ENCODE data around the gene PARD6B. TPM values are rescaled to one million over a fixed set of nuclear protein-coding genes. Genes with fewer than 3 reads are reported as not detected.
"Not testable (repeated sequence)": the region's sequence is repeated elsewhere in the genome, so short reads cannot be mapped to it uniquely, and the experiment has no call there.

Gene PARD6B
- total RNA-seq, 3 donors from 2014 or later = 1.4 to 30.6 (median 13.4) TPM

DNA sequence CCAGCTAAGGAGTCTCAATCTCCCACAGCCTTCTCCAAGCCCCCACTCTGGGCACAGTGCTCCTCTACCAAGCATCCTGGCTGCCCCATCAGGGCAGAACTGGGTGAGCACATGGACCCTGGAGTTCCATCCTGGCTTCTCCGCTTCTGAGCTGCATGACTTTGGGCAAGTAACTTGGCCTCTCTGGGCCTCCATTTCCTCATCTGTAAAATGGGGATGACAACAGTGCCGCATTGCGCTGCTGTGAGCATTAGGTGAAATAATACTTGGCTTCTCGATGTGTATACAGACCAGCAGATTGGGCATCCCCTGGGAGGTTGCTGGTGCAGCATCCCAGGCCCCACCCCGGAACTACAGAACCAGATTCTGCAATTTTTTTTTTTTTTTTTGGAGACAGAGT, 31.7 kb upstream of the PARD6B start:
- Histone ChIP-seq H3K27ac (no peak overlapping the region), H3K27me3 (no peaks in the 10 kb centered on the region), H3K9me3 (no peaks in the 10 kb centered on the region), H3K36me3 (no peaks in the 10 kb centered on the region), H3K4me1 (no peaks in the 10 kb centered on the region), H3K4me3 (no peak overlapping the region)
- DNase-seq (ENCODE audit: low spot score in 2 of 2) = no peak
- TF ChIP-seq POLR2A (IDR thresholded peaks at IDR 0.05) (no peak), POLR2AphosphoS5 (IDR thresholded peaks at IDR 0.05) (no peak)
- TF ChIP-seq, protein P1, sequence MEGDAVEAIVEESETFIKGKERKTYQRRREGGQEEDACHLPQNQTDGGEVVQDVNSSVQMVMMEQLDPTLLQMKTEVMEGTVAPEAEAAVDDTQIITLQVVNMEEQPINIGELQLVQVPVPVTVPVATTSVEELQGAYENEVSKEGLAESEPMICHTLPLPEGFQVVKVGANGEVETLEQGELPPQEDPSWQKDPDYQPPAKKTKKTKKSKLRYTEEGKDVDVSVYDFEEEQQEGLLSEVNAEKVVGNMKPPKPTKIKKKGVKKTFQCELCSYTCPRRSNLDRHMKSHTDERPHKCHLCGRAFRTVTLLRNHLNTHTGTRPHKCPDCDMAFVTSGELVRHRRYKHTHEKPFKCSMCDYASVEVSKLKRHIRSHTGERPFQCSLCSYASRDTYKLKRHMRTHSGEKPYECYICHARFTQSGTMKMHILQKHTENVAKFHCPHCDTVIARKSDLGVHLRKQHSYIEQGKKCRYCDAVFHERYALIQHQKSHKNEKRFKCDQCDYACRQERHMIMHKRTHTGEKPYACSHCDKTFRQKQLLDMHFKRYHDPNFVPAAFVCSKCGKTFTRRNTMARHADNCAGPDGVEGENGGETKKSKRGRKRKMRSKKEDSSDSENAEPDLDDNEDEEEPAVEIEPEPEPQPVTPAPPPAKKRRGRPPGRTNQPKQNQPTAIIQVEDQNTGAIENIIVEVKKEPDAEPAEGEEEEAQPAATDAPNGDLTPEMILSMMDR (IDR thresholded peaks at IDR 0.05) = no peak
- intact Hi-C loops (cut with DNase I; ENCODE audit: low total_unique reads) = no loop called here

- no peak overlapping the region for H3K27ac ChIP-seq
- H3K4me3 ChIP-seq = no peak overlapping the region
- no peaks in the 10 kb centered on the region for H3K4me1 ChIP-seq
- no peaks in the 10 kb centered on the region for H3K9me3 ChIP-seq
- TF ChIP-seq POLR2A (IDR thresholded peaks at IDR 0.05) = no peak
- TF ChIP-seq, protein P1 (IDR thresholded peaks at IDR 0.05) = no peak
- no peak for TF ChIP-seq POLR2AphosphoS5 (IDR thresholded peaks at IDR 0.05)
- intact Hi-C loops (cut with DNase I; ENCODE audit: low total_unique reads) = no loop called here
- H3K27me3 ChIP-seq = no peaks in the 10 kb centered on the region
- DNase-seq (ENCODE audit: low spot score in 2 of 2) = no peak
- no peaks in the 10 kb centered on the region for H3K36me3 ChIP-seq
Measured at GRCh38 chr20:50701041-50701963, 30.1 kb upstream of the PARD6B start.

GRCh38 chr20:50703651-50704438, 27.5 kb upstream of the PARD6B start:
- H3K27ac ChIP-seq; H3K9me3 ChIP-seq; H3K27me3 ChIP-seq; H3K4me3 ChIP-seq; H3K36me3 ChIP-seq; intact Hi-C loops (cut with DNase I; ENCODE audit: low total_unique reads); DNase-seq (ENCODE audit: low spot score in 2 of 2); H3K4me1 ChIP-seq: not testable (repeated sequence)

DNA sequence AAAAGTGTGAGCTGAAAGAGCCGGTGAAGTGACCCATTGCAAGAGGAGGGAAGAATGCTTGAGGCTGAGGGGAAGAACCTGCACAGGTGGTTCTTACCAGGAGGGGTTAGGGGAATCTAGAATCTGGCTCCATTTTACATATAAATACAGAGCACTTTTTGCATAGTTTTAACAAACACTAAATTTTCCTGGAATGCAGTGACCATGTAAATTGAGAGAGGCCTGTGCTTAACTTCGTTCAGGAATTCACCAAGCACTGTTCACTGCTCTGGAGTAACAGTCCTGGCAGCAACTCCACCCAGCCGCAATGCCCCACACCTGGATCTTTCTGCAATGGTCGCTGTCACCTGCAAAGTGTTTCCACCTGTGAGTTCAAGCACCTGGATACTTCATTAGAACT, 26.9 kb upstream of the PARD6B start:
- no peaks in the 10 kb centered on the region for H3K9me3 ChIP-seq
- DNase-seq (ENCODE audit: low spot score in 2 of 2) = no peak
- H3K36me3 ChIP-seq = no peaks in the 10 kb centered on the region
- H3K4me3 ChIP-seq = no peak overlapping the region
- no peak for TF ChIP-seq POLR2A (IDR thresholded peaks at IDR 0.05)
- no peak for TF ChIP-seq POLR2AphosphoS5 (IDR thresholded peaks at IDR 0.05)
- TF ChIP-seq, protein P1 (IDR thresholded peaks at IDR 0.05) = no peak
- intact Hi-C loops (cut with DNase I; ENCODE audit: low total_unique reads) = no loop called here
- no peak overlapping the region for H3K27ac ChIP-seq
- no peaks in the 10 kb centered on the region for H3K4me1 ChIP-seq
- H3K27me3 ChIP-seq = no peaks in the 10 kb centered on the region

- Histone ChIP-seq H3K27me3 (no peaks in the 10 kb centered on the region), H3K9me3 (no peaks in the 10 kb centered on the region)
- TF ChIP-seq POLR2A (IDR thresholded peaks at IDR 0.05) = no peak
- TF ChIP-seq, protein P1 (IDR thresholded peaks at IDR 0.05) = no peak
- no peak for TF ChIP-seq POLR2AphosphoS5 (IDR thresholded peaks at IDR 0.05)
Measured at GRCh38 chr20:50704971-50705370, 26.4 kb upstream of the PARD6B start.

More at GRCh38 chr20:50704971-50705370, 26.4 kb upstream of the PARD6B start:
- H3K4me1 ChIP-seq = no peaks in the 10 kb centered on the region
- no peaks in the 10 kb centered on the region for H3K36me3 ChIP-seq
- H3K27ac ChIP-seq = no peak overlapping the region
- intact Hi-C loops (cut with DNase I; ENCODE audit: low total_unique reads) = no loop called here
- no peak overlapping the region for H3K4me3 ChIP-seq
- no peak for DNase-seq (ENCODE audit: low spot score in 2 of 2)

All from breast epithelium (tissue), 4 donors.